Activated T-helper 1 cell treated with Interleukin-2 at 50 U/mL for 16 hours (primary cell): ENCODE results near the gene NCKAP1.
"Not testable (repeated sequence)": the region's sequence is repeated elsewhere in the genome, so short reads cannot be mapped to it uniquely, and the experiment has no call there.

ENCODE experiments used
- DNase-seq: peaks from one replicate; pipeline ENCODE4 v3.0.0-alpha.2; 2020; ENCODE audit warnings: low read depth

The NCKAP1 gene

DNA sequence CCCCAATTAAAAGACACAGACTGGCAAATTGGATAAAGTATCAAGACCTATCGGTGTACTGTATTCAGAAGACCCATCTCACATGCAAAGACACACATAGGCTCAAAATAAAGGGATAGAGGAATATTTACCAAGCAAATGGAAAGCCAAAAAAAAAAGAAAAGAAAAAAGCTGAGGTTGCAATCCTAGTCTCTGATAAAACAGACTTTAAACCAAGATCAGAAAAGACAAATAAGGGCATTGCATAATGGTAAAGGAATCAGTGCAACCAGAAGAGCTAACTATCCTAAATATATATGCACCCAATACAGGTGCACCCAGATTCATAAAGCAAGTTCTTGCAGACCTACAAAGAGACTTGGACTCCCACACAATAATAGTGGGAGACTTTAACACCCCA lies 161.6 kb downstream of the NCKAP1 start:
- not testable (repeated sequence) for DNase-seq

DNA sequence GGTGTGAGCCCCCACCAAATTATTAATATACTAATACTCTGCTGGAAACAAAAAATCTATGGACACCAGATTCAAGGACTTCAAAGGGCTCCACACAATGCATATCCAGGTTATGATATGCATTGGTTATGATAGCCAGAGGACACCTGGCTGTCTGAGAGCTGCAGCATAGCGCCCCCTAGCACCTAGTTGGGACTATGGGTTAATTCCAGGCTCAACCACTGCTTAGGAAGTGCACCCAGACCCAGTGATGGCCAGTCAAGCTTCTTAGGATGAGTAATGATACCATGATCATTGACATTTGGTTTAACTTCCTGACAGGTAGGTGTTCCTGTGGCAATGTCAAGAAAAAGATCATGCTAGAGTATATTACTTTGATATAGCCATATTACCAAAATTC lies 168.0 kb downstream of the NCKAP1 start:
- no peak for DNase-seq

DNA sequence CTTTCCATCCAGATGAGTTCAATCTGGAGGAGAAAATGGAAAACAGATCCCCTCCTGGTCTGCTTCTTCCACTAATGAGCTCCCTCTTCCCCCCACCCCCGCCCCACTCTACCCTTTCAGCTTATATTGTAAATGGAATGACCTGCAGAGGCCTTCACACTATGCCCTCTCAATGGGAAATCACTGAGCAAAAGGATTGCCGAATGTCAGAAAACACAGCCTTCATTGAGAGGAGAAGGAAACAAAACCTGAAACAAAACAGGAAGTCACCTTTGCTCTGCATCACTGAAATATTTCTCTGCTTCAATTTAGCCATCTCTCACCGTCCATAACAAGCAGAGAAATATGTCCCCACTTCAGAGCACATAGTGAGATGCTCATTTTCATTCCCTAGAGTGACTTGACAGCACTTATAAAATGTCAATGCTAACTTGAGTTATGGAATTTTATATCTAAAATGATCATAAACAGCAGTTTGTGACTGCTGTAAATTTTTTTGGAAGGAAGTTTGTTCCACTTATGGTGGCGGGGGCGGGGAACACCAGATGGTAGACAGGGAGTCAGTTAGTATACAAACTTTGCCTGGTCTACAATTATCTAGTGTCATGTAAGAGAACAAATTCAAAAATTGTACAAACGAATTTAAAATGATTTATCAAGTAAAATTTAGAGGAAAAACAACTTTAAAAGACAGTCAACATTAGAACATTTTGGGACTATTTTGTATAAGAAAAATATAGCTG lies 170.0 kb downstream of the NCKAP1 start:
- DNase-seq, result no peak

DNA sequence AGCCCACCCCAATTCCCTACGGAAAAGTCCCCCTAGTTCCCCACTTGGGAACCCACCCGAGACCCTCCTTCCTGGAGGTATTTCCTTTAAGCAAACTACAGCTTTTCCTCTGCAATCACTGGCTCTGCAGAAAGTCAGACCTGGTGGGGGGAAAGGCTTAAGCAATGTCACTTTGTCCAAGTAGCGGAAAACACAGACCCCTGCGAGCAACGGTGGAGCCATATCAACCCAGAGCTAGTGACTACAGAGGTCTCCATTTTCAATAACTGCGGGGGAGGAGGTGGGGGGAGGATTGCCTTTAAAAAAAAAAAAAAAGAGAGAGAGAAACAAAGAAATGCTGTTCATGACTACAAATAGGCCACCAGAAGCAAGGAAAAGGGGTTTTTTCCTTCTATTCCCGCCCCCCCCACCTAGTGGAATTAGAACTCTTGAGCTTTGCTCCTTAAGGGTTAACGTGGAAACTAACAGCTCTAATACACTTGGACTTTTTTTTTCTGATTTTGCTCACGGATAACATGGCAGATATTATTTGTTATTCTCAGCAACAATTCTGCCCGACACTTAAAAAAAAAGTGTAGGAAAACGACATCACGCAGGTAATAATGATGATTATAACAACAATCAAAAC lies 170.7 kb downstream of the NCKAP1 start:
- DNase-seq, result no peak

DNA sequence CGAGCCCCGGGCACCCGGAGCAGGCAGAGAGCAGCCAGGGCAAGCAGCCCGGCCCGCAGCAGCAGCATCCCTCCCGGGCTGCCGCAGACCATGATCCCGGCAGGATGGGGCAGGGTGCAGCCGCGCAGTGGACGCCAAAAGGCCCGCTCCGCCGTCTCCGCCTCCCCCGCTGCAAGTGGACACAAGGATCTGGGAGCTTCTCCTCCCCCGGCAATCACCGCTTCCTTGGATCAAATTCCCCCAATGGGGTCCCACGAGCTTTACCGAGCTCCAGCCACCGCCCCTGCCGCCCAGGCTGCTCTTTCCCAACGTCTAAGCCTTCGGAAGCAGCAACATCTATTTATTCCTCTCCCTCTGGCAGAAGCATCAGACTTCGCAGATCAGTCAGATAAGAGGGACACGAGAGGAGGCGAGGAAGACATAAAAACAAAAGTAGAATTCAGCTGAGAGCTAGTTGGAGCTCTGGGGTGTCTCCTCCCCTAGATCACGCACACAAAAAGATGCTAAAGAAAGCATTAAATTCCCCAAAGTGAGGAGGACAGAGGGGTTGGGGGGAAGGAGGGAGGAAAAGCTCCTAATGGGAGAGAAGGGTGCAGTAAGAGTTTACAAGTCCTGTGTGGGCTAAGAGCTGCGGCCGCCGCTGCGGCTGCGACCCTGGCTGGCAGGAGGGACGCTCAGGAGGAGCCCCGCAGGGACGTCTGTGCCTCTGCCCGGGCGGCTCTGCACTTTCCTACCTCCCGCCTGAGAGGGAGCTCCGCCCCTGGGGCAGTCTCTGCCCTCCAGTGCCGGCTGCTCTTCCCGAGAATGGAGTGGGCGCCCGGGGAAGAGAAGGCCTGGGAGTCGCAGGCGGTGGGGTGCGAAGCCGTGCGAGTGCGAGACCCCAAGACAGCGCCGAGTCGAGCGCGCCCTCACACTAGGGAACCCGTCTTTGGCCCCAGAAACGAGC lies 171.5 kb downstream of the NCKAP1 start, which contains the start of gene FRZB:
TSS of gene FRZB (minus strand) at position 177 of the 946 bp plus-strand sequence. CDS start at position 92, 85 bp downstream.
- DNase-seq, result no peak

DNA sequence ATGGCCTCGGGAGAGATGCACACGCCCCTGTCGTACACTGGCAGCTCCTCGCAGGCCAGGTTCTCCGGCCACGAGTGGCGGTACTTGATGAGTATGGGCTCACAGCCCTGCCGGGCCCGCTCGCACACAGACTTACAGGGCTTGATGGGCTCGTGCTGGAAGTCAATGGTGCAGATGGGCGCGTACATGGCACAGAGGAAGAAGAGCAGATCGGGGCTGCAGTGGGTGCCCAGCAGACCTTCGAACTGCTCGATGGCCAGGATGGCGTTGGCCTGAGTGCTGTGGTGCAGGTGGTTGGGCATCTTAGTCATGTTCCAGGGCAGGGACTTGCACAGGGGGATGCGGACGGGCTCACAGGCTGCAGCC lies 172.2 kb downstream of the NCKAP1 start:
- no peak for DNase-seq

DNA sequence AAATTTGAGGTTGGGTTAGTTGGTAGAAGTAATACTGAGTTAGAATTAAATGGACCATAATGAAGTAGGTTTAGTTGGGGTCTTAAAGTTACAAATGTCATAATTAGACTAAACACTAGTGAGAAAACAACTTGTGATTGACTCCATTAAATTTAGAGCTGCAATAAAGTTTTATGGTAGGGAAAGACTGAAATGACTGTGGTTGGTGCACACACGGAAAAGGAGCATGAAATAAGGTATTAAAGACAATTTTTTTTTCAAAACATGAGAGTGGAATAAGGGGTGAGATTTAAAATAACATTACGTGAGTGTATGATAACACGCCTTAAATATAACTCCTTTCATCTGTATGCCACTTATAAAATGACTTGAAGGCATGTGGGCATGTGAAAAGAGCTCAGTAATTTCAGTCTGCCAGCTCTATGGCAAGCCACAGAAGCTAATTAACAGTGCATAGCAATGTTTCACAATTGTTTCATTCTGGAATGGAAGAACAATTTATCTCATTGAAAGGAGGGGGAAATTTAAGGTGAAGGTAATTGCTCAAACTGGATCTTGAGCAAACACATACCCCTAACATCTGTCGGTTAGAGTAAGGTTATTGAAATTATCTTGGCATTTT lies 173.2 kb downstream of the NCKAP1 start:
- DNase-seq, result no peak

DNA sequence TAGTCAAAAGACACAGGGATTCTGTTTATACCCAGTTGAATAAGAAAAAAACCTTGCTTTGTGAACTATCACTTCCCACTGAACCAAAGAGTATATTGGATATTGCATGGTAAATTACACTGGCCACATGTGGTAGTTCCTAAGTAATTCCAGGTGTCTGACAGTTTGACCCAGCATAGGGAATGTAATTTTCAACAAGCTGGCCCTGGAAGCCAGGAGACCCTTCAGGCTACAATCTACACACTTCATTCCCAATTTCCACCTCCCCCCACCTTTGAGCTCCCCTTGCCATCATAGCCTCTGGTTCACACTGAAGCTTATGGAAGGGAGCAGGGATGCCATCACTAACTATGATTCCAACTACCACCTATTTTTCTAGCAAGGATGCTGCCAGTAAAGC lies 174.6 kb downstream of the NCKAP1 start:
- DNase-seq, result no peak

DNA sequence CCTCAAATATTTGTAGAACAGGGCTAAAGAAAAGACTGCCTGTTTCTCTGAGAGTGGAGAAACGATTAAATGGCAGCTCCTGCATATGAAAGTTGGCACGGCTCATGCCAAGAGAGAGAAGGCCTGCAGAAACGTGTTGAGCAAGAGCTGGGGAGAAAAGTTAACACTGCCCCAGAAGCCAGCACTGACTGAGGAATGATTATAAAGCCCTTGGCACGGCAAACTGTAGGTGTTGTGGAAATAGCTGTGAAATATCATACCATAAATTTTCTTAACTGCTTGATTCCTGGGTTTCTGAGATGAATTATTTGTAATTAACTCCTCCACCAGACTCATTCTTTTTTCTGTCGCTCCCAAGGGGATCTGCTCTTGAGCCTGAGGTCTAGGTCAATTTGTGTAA lies 176.2 kb downstream of the NCKAP1 start:
- no peak for DNase-seq

GRCh38 chr2:182860858-182861257 lies 177.4 kb downstream of the NCKAP1 start:
- DNase-seq, result no peak
